ENCODE data around the gene FXYD6.

Gene FXYD6

DNA sequence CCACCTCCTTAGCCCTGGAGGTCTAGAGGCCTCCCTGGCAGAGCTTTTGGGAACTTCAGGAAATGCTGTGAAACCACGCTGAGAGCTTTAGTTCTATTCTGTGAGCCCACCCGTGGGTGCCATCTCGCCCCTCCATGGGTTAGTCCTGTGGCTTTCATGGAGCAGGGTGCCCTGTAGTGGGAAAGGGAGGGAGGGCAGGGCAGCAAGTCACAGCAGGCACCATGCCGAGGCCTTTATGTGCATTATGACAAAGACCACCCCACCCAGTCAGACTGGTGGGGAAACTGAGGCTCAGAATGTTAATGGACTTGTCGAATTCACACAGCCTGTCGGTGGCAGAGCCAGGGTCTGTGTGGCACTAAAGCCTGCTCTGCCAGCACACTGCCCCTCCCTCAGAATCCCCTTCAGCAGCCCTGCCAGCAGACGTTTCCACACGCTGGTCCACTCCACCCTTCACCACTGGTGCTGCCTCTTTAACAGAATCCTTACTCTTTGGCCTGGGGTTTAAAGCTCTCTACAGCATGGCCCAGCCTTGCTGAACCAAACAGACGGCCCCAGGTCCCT, 39.3 kb upstream of the FXYD6 start:
- H3K4me3 ChIP-seq (ENCODE audit: low read length), result no peak overlapping the region

DNA sequence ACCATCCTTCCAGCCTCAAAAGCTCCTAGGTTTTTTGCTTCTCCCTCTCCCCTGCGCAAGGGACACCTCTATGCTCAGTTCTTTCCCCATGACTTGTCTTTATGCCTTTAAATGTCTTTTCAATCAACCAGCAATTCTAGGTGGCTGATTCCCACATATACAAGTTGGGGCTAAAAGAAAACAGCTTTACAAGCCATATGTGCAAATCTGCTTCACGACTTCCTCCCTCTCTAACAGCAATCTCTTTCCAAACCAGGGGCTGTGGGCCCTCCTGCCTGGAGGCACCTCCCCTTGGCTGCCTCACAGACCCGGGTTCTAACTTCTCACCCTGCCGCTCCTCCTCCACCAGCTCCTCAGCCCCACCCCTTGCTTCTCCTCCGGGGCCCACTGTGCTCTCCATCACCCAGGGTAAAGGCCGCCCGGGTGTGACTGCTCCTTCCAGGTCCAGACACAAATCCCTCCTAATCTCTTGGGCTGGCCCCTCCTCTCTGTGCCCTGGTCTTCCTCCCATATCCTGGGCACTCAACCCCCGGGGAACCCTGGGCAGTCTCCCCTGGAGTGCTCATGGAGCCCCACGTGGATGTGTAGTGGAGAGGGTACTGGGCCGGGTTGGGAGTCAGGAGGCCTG, 38.6 kb upstream of the FXYD6 start:
- no peak for TF ChIP-seq ZNF274 (IDR thresholded peaks at IDR 0.05; ENCODE audit: low read depth, low read length)
- H3K4me3 ChIP-seq (ENCODE audit: low read length), result no peak overlapping the region

More for the DNA sequence above, 39.3 kb upstream of the FXYD6 start:
- TF ChIP-seq ZNF274 (IDR thresholded peaks at IDR 0.05; ENCODE audit: low read depth, low read length), result no peak

DNA sequence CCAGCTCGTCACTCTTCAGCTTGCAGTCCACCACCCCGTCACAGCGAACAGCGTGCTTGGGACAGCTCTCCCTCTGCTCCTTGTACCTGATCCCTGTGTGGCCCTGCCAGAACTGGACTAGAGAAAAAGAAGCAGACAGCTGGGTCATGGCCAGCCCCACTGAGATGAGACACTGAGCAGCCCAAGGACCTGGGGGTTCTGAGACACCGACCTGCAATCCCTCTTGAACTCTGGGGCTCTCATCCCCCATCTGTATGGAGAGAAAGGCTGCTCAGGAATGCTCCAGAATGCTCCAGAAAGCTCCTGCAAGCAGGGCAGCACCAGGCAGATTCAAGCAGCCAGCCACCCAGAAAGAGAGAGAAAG, 37.9 kb upstream of the FXYD6 start:
- H3K4me3 ChIP-seq (ENCODE audit: low read length), result no peak overlapping the region
- no peak for TF ChIP-seq ZNF274 (IDR thresholded peaks at IDR 0.05; ENCODE audit: low read depth, low read length)

DNA sequence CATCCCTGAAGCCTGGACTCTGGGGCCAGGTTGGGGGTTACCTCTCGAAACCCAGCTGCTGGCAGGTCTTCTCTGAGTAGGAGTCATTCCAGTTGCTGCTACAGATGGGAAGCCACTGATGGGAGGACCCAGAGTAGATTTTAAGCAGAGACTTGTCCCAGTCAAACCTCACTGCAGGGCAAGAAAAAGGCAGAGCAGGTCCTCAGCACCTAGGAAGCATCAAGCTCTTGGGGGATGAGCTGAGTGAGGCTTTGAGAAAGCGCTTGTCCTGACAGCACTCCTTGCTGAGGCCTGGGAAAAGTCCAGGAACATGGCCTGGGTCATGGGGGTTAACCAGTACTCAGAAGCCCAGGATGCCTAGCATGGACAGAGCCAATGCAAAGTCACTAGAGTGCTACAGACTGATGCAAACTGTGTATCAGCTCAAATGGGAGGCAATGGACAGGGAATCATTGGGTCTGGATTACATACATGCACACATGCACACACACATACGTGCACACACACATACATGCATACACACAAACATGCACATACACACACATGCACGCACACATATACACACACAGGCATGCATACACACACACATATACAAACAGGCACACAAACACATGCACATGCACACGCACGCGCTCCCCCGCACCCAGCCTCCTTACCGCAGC, 37.4 kb upstream of the FXYD6 start:
- H3K4me3 ChIP-seq (ENCODE audit: low read length), result no peak overlapping the region

DNA sequence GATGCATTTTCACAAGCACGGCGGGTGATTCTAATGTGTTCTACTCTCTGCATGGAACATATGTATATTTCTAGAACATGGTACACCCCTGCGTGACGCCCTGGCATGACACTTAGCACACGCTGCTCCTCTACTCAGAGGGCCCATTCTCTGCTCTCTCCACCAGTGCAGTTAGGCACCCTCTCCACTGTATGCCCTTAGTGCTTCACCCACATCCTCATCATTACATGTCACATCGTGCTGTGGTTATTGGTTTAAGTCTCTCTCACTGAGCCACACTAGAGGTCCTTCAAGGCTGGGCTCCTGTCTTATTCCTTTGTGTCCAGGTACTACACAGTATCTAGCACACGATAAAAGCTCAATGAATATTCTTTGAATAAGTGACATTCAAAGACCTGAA, 36.0 kb upstream of the FXYD6 start:
- TF ChIP-seq ZNF274 (IDR thresholded peaks at IDR 0.05; ENCODE audit: low read depth, low read length), result no peak
- H3K4me3 ChIP-seq (ENCODE audit: low read length), result no peak overlapping the region

More for the DNA sequence above, 37.4 kb upstream of the FXYD6 start:
- no peak for TF ChIP-seq ZNF274 (IDR thresholded peaks at IDR 0.05; ENCODE audit: low read depth, low read length)

DNA sequence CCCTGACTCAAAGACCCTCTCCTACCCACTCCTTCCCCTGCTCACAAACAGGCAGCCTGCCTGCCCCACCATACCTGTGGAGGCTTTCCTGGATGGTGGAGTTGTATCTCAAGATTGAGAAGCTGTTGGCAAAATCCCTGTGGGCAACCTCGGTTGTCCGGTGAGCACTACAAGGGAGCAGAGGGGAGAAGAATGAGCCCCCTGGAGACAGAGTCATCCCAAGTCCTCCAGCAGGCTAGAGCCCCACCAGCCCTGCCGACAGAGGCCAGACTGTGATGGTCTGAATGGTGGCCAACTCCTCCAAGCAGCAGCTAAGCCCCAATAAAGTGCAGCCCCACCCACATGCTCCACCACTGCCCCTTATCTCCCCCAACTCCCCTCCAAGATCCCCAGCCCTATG, 35.2 kb upstream of the FXYD6 start:
- H3K4me3 ChIP-seq (ENCODE audit: low read length), result no peak overlapping the region
- TF ChIP-seq ZNF274 (IDR thresholded peaks at IDR 0.05; ENCODE audit: low read depth, low read length), result no peak

DNA sequence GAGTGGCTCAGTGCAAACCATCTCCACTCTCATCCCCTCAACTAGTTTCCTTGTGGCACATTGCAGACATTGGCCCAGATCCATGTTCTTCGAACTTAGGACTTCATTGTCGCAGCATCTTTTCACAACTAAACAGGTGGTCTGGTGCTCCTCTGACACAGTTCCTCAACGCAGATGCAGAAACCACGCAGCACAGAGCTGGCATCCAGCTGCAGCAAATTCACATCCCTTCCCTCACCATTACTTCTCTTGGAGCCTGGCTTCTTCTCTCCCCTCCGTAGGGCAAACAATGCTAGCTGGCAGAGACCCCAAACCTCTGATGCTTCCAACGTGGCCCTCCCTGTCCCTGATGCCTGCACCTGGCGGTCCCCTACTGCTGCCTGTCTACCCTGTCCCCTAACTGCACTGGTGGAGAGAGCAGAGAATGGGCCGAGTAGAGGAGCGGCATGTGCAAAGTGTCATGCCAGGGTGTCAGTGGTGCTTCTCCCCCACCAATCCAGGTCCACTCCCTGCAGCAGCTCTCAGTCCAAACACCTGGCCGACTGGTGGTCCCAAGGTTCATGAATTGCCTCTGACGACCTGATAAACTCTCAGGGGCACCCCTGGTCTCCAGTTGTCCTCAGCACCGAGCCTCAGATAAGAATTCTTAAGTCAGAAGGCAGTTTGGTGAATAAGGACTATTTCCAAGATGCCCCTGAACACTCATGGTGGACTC, 34.6 kb upstream of the FXYD6 start:
- no peak overlapping the region for H3K4me3 ChIP-seq (ENCODE audit: low read length)
- no peak for TF ChIP-seq ZNF274 (IDR thresholded peaks at IDR 0.05; ENCODE audit: low read depth, low read length)

DNA sequence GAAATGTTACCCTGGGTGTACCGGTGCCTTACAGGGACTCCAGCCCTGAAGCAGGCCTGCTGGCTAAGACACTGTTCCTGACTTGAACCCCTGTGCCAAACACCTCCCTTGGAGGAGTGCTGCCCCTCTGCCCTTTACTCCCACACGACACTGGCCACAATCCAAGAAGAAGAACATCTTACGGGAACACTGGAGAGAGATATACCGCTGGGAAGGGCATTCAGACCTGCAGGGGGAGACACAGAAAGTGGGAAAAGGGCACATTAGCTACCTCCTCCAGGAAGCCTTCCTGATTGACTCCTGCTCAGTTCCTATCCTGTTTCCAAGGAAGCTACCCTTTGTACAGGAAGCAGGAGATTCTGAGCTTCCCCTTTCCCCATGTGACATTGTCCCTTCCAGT, 34.1 kb upstream of the FXYD6 start:
- H3K4me3 ChIP-seq (ENCODE audit: low read length), result no peak overlapping the region
- TF ChIP-seq ZNF274 (IDR thresholded peaks at IDR 0.05; ENCODE audit: low read depth, low read length), result no peak

DNA sequence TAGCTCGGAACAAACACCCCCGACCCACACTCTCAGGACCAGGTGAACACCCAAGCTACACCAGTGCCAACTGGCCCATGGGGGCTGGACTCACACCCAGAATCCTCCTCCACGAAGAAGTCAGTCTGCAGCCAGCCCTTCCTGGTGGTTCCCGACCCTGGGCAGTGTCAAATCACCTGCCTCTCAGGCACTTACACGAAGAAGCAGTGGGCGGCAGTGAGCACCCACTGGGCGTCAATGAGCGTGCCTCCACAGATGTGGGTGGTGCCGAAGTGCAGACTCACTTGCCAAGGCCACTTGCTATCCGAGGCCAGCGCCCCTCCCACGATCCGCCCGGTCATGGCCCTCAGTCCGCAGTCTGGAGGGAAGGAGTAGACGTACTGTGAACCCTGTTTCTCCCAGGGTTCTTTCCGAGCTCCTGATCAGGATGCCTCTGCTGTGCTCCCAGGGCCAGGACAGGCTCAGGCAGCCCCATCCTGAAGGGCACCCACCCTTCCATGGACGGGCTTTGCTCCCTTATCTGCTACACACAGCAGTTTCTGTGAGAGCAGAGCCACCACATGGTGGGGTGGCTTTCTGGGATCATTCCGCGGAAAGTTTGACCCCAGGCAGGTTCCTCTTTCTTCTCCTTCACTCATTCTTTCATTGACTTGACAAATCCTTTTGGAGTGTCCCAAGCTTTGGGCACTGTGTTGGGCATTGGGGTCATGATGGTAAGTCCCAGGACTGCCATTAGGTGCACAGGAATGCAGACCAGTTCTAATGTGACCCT, 33.3 kb upstream of the FXYD6 start:
- TF ChIP-seq ZNF274 (IDR thresholded peaks at IDR 0.05; ENCODE audit: low read depth, low read length), result no peak
- no peak overlapping the region for H3K4me3 ChIP-seq (ENCODE audit: low read length)

DNA sequence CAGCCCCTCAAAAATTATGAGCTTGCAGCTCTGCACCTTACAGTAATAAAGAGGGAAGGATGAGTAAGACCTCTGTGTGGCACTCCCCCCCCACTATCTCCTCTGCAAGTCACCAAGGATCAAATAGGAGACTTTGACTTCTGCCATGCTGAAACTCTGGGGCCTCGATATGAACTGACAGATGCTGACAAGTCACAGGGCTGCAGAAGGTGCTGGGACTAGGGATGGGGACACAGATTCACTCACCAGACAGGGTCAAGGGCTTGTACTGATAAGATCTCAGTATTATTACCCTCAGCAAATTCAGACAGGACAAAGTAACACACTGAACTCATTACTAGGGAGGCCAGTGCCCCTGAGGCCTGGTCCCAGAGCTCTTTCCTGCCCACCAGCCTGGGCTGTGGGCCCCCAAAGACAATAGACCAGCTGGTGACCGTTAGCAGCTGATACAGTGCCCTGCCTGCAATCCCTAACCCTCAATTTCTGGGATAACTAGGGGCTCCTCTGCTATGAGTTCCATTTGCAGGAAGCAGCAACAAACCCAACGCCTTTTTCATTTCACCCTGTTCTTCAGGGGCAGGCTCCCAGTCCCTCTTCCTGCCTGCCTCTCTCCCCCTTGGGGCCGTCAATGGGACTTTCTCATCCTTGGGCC, 32.6 kb upstream of the FXYD6 start:
- TF ChIP-seq ZNF274 (IDR thresholded peaks at IDR 0.05; ENCODE audit: low read depth, low read length), result no peak

DNA sequence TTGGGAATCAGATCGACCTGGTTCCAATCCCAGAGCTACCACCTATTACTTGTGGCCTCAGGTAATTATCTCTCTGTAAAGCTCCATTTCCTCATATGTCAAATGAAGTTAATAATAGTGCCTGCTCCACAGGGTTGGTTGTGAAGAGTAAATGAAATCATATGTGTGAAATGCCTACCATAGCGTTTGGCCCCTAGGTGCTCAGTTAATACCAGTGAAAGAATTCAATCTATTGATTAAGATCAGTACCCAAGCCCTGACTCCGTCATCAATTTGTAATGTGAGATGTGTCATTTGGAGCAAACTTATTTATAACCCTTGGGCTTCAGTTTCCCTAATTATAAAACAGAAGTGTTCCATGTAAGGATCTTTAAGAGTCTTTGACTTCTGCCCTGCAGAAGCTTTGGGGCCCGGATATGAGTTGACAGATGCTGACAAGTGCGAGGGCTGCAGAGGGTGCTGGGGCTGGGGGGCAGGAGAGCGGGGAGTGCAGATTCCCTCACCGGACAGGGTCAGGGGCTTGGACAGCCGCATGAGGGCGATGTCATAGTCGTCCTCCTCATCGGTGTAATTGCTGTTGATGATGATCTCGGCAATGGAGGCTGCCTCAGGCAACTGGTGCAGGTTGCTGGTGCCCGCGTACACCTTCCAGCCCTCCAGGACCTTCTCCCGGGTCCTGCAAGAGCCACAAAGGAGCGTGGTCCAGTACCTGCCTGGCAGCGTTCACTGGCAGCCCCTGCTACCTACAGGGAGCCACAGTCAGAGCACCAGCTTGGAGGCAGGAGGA, 31.8 kb upstream of the FXYD6 start:
- no peak for TF ChIP-seq ZNF274 (IDR thresholded peaks at IDR 0.05; ENCODE audit: low read depth, low read length)
- no peak overlapping the region for H3K4me3 ChIP-seq (ENCODE audit: low read length)

More for the DNA sequence above, 32.6 kb upstream of the FXYD6 start:
- H3K4me3 ChIP-seq (ENCODE audit: low read length), result no peak overlapping the region

DNA sequence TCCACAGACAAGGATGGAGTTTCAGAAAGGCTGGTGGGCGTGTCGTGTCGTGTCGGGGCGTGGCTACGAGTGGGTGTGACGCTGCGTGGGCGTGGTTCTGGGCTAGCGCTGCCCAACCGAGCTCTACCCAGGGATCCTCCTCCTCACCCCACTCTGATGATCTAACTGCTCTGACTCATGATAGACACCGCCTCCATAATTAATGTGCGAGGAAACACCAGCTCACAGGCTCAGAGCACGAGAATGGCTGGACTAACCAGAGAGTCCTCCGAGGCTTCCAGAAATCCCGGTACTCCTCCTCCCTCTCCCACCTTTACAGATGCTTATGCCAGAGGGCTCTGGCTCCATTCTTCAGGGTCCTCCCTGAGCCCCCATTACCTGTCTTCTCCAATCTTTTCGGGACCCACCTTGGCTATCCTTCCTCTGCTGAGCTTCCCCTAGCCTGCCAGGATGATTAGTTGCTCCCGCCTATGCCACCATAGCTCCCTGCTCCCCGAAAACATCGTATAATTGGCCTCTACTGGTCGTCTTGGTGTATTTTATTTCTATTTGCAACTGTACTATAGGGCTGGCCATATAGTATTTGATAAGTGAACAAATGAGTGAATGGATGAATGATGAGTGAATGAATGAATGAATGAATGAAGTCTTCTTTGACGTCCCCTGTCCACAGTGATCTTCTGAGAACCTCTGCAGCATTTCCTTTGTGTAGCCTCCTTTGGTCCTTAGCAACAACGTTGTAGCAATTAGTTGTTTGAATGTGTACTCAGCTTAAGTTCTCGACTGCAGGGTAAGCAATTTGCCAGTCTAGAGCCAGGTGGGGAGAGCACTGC, 31.0 kb upstream of the FXYD6 start:
- no peak overlapping the region for H3K4me3 ChIP-seq (ENCODE audit: low read length)
- TF ChIP-seq ZNF274 (IDR thresholded peaks at IDR 0.05; ENCODE audit: low read depth, low read length), result no peak

Measured in GM08714 (cell line).